OCI-LY1 (cell line): ENCODE data around the gene BOLA2B.

Experiments
- H2AFZ ChIP-seq: fragments of 200-600 bp; sonication (generic), shearing (Covaris generic); 2 replicates; pipeline ENCODE4 v1.6.0; 2014; ENCODE audit warnings: antibody characterized with exemption, mild to moderate bottlenecking, low read length
- H3F3A ChIP-seq: fragments of 200-600 bp; sonication (generic), shearing (Covaris generic); 2 replicates; pipeline ENCODE4 v1.6.0; 2014; ENCODE audit warnings: mild to moderate bottlenecking, antibody characterized with exemption, low read length, moderate library complexity; ENCODE audit not compliant: insufficient read depth
- H3K27ac ChIP-seq: fragments of 200-600 bp; sonication (generic); 2 replicates; pipeline ENCODE4 v1.5.1; 2014; ENCODE audit warnings: low read length, mixed run types, mild to moderate bottlenecking, low read depth; ENCODE audit not compliant: poor library complexity, severe bottlenecking
- H3K27me3 ChIP-seq: fragments of 200-600 bp; sonication (generic); 2 replicates; pipeline ENCODE4 v1.6.0; 2014; ENCODE audit warnings: antibody characterized with exemption, mild to moderate bottlenecking, low read length, moderate library complexity; ENCODE audit not compliant: insufficient read depth
- H3K36me3 ChIP-seq: fragments of 200-600 bp; sonication (generic); 2 replicates; pipeline ENCODE4 v1.6.1; 2014; ENCODE audit warnings: mild to moderate bottlenecking, antibody characterized with exemption, low read length, moderate library complexity, mixed read lengths; ENCODE audit not compliant: insufficient read depth
- H3K4me1 ChIP-seq: fragments of 200-600 bp; sonication (generic); 2 replicates; pipeline ENCODE4 v1.5.1; 2014; ENCODE audit warnings: mild to moderate bottlenecking, low read length, moderate library complexity; ENCODE audit not compliant: insufficient read depth, severe bottlenecking
- H3K4me2 ChIP-seq: fragments of 200-600 bp; sonication (generic), shearing (Covaris generic); 2 replicates; pipeline ENCODE4 v1.6.1; 2014; ENCODE audit warnings: low read length
- H3K4me3 ChIP-seq: fragments of 200-600 bp; sonication (generic); 2 replicates; pipeline ENCODE4 v1.5.1; 2014; ENCODE audit warnings: low read length, low read depth, mild to moderate bottlenecking, mixed read lengths; ENCODE audit not compliant: poor library complexity, severe bottlenecking
- H3K79me2 ChIP-seq: fragments of 200-600 bp; shearing (Covaris generic); 2 replicates; pipeline ENCODE4 v1.6.1; 2016; ENCODE audit warnings: mixed run types, low read length, mixed read lengths; ENCODE audit not compliant: insufficient read depth
- H3K9ac ChIP-seq: fragments of 200-600 bp; sonication (generic), shearing (Covaris generic); 2 replicates; pipeline ENCODE4 v1.6.1; 2014; ENCODE audit warnings: mild to moderate bottlenecking, low read length, mixed read lengths
- H3K9me2 ChIP-seq: fragments of 200-600 bp; sonication (generic), shearing (Covaris generic); 2 replicates; pipeline ENCODE4 v1.6.1; 2014; ENCODE audit warnings: low read depth, mild to moderate bottlenecking, low read length, mixed read lengths
- H3K9me3 ChIP-seq: fragments of 200-600 bp; shearing (Covaris generic); 2 replicates; pipeline ENCODE4 v1.6.1; 2014; ENCODE audit warnings: low read length, mixed read lengths
- H4K20me1 ChIP-seq: fragments of 200-600 bp; sonication (generic), shearing (Covaris generic); 2 replicates; pipeline ENCODE4 v1.6.0; 2016; ENCODE audit warnings: mild to moderate bottlenecking, low read length; ENCODE audit not compliant: insufficient read depth
- EZH2 ChIP-seq: fragments of 200-600 bp; sonication (generic), shearing (Covaris generic); IDR thresholded peaks from 2 replicates; pipeline ENCODE4 v1.8.0; 2017; ENCODE audit warnings: borderline replicate concordance, mixed run types, mild to moderate bottlenecking, antibody characterized with exemption, low read length, moderate library complexity, mixed read lengths
- TF ChIP-seq, protein P1 (sequence below): fragments of 200-600 bp; sonication (generic), shearing (Covaris generic); IDR thresholded peaks from 2 replicates; pipeline ENCODE4 v1.5.1; 2017; ENCODE audit warnings: mild to moderate bottlenecking, antibody characterized with exemption, low read length, moderate library complexity, mixed read lengths

The BOLA2B gene

DNA sequence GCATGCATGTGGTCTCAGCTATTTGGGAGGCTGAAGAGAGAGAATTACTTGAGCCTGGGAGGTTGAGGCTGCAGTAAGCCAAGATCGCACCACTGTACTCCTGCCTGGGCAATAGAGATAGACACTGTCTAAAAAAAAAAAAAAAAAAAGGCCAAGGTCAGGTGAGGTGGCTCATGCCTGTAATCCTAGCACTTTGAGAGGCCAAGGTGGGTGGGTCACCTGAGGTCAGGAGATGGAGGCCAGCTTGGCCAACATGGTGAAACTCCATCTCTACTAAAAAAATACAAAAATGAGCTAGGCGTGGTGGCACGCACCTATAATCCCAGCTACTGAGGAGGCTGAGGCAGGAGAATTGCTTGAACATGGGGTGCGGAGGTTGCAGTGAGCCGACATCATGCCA, 38.3 kb downstream of the BOLA2B start:
- H2AFZ ChIP-seq: no peak overlapping the region
- no peak overlapping the region for H3K9ac ChIP-seq
- no peak overlapping the region for H3K4me3 ChIP-seq
- no peaks in the 10 kb centered on the region for H3K9me3 ChIP-seq
- H3K79me2 ChIP-seq: no peaks in the 10 kb centered on the region
- TF ChIP-seq, protein P1, sequence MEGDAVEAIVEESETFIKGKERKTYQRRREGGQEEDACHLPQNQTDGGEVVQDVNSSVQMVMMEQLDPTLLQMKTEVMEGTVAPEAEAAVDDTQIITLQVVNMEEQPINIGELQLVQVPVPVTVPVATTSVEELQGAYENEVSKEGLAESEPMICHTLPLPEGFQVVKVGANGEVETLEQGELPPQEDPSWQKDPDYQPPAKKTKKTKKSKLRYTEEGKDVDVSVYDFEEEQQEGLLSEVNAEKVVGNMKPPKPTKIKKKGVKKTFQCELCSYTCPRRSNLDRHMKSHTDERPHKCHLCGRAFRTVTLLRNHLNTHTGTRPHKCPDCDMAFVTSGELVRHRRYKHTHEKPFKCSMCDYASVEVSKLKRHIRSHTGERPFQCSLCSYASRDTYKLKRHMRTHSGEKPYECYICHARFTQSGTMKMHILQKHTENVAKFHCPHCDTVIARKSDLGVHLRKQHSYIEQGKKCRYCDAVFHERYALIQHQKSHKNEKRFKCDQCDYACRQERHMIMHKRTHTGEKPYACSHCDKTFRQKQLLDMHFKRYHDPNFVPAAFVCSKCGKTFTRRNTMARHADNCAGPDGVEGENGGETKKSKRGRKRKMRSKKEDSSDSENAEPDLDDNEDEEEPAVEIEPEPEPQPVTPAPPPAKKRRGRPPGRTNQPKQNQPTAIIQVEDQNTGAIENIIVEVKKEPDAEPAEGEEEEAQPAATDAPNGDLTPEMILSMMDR: no peak
- no peak for TF ChIP-seq EZH2
- H3K27ac ChIP-seq: no peak overlapping the region
- no peaks in the 10 kb centered on the region for H3F3A ChIP-seq
- no peaks in the 10 kb centered on the region for H3K36me3 ChIP-seq
- no peak overlapping the region for H3K4me2 ChIP-seq
- no peaks in the 10 kb centered on the region for H3K9me2 ChIP-seq
- no peaks in the 10 kb centered on the region for H4K20me1 ChIP-seq
- H3K4me1 ChIP-seq: peaks cover 6% of the 10 kb centered on the region
- H3K27me3 ChIP-seq: no peaks in the 10 kb centered on the region

DNA sequence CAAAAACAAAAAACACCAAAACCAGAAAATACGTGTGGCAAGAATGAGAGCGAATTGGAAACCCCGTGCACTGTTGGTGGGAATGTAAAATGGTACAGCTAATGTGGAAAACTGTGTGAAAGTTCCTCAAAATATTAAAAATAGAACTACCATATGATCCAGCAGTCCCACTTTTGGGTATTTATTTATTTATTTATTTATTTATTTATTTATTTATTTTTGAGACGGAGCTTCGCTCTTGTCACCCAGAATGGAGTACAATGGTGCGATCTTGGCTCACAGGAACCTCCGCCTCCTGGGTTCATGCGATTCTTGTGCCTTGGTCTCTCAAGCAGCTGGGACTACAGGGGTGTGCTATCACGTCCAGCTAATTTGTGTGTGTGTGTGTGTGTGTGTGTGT, 40.9 kb downstream of the BOLA2B start:
- Histone ChIP-seq H3K9me2 (no peaks in the 10 kb centered on the region), H3K4me3 (no peak overlapping the region), H3F3A (no peaks in the 10 kb centered on the region), H4K20me1 (no peaks in the 10 kb centered on the region), H3K9ac (no peak overlapping the region), H3K4me2 (no peak overlapping the region), H3K27ac (no peak overlapping the region), H2AFZ (no peak overlapping the region), H3K4me1 (no peaks in the 10 kb centered on the region), H3K79me2 (no peaks in the 10 kb centered on the region), H3K9me3 (0 out of 2 replicates have a peak, but pooled peaks cover 6% of the 10 kb centered on the region), H3K36me3 (no peaks in the 10 kb centered on the region), H3K27me3 (no peaks in the 10 kb centered on the region)
- TF ChIP-seq, protein P1: no peak
- no peak for TF ChIP-seq EZH2

DNA sequence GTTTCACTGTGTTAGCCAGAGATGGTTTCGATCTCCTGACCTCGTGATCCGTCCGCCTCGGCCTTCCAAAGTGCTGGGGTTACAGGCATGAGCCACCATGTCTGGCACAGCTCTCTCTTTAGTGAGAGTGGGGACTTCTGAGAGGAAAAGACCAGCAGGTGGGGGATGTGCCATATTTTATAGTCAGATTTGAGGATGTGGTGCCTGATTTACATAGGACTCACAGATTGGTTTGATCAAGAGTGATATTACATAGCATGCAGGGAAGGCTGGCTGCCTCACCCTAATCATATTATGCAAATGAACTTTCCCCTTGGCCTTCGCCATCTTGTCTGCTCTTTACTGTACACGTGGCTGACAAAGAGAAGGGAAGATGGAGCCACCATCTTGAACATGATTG, 42.4 kb downstream of the BOLA2B start:
- no peaks in the 10 kb centered on the region for H3K27me3 ChIP-seq
- H3K79me2 ChIP-seq: no peaks in the 10 kb centered on the region
- TF ChIP-seq, protein P1: no peak
- TF ChIP-seq EZH2: no peak
- no peaks in the 10 kb centered on the region for H4K20me1 ChIP-seq
- no peak overlapping the region for H2AFZ ChIP-seq
- 0 out of 2 replicates have a peak, but pooled peaks cover 6% of the 10 kb centered on the region for H3K9me3 ChIP-seq
- H3K4me3 ChIP-seq: no peak overlapping the region
- no peak overlapping the region for H3K27ac ChIP-seq
- H3F3A ChIP-seq: no peaks in the 10 kb centered on the region
- no peaks in the 10 kb centered on the region for H3K36me3 ChIP-seq
- H3K4me2 ChIP-seq: no peak overlapping the region
- H3K9ac ChIP-seq: no peak overlapping the region
- no peaks in the 10 kb centered on the region for H3K4me1 ChIP-seq
- no peaks in the 10 kb centered on the region for H3K9me2 ChIP-seq
